ENCODE data around the gene NACAD.

The NACAD gene

GRCh38 chr7:45072131-45073030 lies 16.4 kb downstream of the NACAD start:
- DNase-seq (ENCODE audit: low spot score in 2 of 2) (no peak), ATAC-seq (replicated peaks; ENCODE audit: extremely low read depth, poor library complexity, severe bottlenecking) (no peak)
- H3K9me3 Mint-ChIP-seq, result no peaks in the 10 kb centered on the region
- H3K27ac Mint-ChIP-seq (ENCODE audit: low read depth), result peak overlapping the region; percentile 80
- H3K36me3 Mint-ChIP-seq (ENCODE audit: insufficient read depth), result peaks cover 46% of the 10 kb centered on the region
- no peak overlapping the region for H3K4me3 Mint-ChIP-seq
- no peaks in the 10 kb centered on the region for H3K27me3 Mint-ChIP-seq
- peaks cover 39% of the 10 kb centered on the region for H3K4me1 Mint-ChIP-seq

GRCh38 chr7:45071528-45071927 lies 17.2 kb downstream of the NACAD start:
- Mint-ChIP-seq H3K4me1 (peaks cover 41% of the 10 kb centered on the region), H3K36me3 (ENCODE audit: insufficient read depth) (peaks cover 49% of the 10 kb centered on the region), H3K9me3 (no peaks in the 10 kb centered on the region), H3K4me3 (no peak overlapping the region), H3K27me3 (no peaks in the 10 kb centered on the region), H3K27ac (ENCODE audit: low read depth) (no peak overlapping the region)
- DNase-seq (ENCODE audit: low spot score in 2 of 2) (no peak), ATAC-seq (replicated peaks; ENCODE audit: extremely low read depth, poor library complexity, severe bottlenecking) (no peak)

DNA sequence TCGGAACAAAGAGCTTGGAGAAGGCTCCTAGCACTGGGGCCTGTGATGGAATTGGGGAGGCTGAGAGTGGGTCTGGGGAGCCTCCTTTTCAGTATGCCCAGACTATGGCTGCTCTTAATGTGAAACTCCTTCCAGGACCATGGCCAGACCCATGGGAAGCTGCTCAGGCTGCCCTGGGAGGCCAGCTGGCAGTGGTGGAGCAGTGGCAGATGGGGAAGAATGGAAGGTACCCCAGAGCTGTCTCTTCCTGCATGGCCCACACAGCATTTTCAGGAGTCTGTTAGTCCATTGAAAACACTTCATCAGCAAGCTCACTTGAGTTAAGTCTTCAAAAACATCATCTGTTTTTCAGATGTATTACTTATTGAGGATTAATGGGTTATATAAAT lies 18.5 kb downstream of the NACAD start:
- DNase-seq (ENCODE audit: low spot score in 2 of 2) (no peak), ATAC-seq (replicated peaks; ENCODE audit: extremely low read depth, poor library complexity, severe bottlenecking) (no peak)
- H3K4me1 Mint-ChIP-seq, result peaks cover 47% of the 10 kb centered on the region
- peaks cover 58% of the 10 kb centered on the region for H3K36me3 Mint-ChIP-seq (ENCODE audit: insufficient read depth)
- H3K27me3 Mint-ChIP-seq, result no peaks in the 10 kb centered on the region
- H3K9me3 Mint-ChIP-seq, result no peaks in the 10 kb centered on the region
- H3K27ac Mint-ChIP-seq (ENCODE audit: low read depth), result no peak overlapping the region
- no peak overlapping the region for H3K4me3 Mint-ChIP-seq

DNA sequence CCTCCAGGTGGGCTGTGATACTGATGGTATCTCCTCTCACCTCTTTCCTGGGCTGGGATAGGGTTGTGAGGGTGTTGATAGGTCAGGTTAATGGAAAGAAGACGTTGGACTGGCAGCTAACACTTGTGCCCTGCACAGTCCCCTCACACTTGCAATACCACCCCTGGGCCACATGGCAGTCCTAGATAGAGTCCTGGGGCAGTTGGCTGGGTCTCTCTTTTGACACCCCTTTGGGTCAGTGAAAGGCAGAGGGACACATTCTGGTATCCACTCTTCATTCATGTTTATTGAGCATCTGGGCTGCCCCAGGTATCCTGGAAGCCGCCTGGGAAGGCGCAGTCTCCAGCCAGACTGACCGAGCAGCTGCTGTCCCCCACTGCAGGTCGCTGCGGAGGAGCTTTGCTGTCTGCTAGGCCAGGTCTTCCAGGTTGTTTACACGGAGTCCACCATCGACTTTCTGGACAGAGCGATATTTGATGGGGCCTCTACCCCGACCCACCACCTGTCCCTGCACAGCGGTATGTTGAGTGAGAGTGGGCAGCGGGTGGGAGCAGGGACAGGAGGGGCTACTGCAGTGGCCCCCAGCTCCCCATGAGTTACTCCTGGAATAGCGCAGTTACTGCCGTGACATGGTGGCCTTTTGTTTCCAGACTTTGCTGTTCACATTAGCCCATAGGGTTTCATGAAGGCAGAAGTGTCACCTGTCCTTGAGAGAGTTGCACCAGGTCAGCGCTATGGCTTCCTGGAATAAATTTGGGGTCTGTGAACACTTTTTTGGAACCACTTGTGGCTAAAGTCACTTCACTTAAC lies 19.1 kb downstream of the NACAD start:
- H3K36me3 Mint-ChIP-seq (ENCODE audit: insufficient read depth), result peaks cover 57% of the 10 kb centered on the region
- H3K27me3 Mint-ChIP-seq, result no peaks in the 10 kb centered on the region
- no peak overlapping the region for H3K4me3 Mint-ChIP-seq
- H3K4me1 Mint-ChIP-seq, result peaks cover 44% of the 10 kb centered on the region
- peak overlapping the region; percentile 10 for H3K27ac Mint-ChIP-seq (ENCODE audit: low read depth)
- no peaks in the 10 kb centered on the region for H3K9me3 Mint-ChIP-seq
- ATAC-seq (replicated peaks; ENCODE audit: extremely low read depth, poor library complexity, severe bottlenecking) (no peak), DNase-seq (ENCODE audit: low spot score in 2 of 2) (no peak)

- DNase-seq (ENCODE audit: low spot score in 2 of 2), result no peak
These were observed 20.3 kb downstream of the NACAD start for GRCh38 chr7:45068236-45069023.

DNA sequence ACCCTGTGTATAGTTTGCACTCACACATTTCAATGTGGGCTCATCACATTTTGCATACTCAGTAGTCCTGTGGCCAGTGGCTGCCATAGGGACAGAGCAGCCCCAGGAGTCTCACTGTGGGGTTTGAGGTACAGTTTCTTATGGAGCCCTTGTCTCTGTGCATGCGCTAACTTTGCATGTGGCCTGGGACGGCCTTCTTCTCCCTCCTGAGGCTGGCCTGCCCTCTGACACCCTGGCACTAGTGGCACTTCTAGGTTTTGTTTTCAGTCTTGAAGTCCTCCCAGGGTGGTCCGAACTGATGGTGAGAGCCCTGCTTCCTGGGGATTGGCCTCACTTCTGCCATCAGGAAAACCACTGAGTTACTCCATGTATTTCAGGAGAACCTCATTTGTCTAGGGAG lies 21.2 kb downstream of the NACAD start:
- Mint-ChIP-seq H3K4me1 (peaks cover 43% of the 10 kb centered on the region), H3K4me3 (no peak overlapping the region), H3K36me3 (ENCODE audit: insufficient read depth) (peaks cover 66% of the 10 kb centered on the region), H3K27me3 (no peaks in the 10 kb centered on the region), H3K9me3 (no peaks in the 10 kb centered on the region), H3K27ac (ENCODE audit: low read depth) (peak overlapping the region; percentile 76)
- ATAC-seq (replicated peaks; ENCODE audit: extremely low read depth, poor library complexity, severe bottlenecking) (no peak), DNase-seq (ENCODE audit: low spot score in 2 of 2) (no peak)

More at GRCh38 chr7:45068236-45069023, 20.3 kb downstream of the NACAD start:
- Mint-ChIP-seq H3K27ac (ENCODE audit: low read depth) (peak overlapping the region; percentile 10), H3K9me3 (no peaks in the 10 kb centered on the region), H3K27me3 (no peaks in the 10 kb centered on the region), H3K36me3 (ENCODE audit: insufficient read depth) (peaks cover 65% of the 10 kb centered on the region), H3K4me1 (peaks cover 50% of the 10 kb centered on the region), H3K4me3 (no peak overlapping the region)
- ATAC-seq (replicated peaks; ENCODE audit: extremely low read depth, poor library complexity, severe bottlenecking), result no peak

- Mint-ChIP-seq H3K36me3 (ENCODE audit: insufficient read depth) (peaks cover 68% of the 10 kb centered on the region), H3K9me3 (no peaks in the 10 kb centered on the region), H3K4me1 (peaks cover 44% of the 10 kb centered on the region), H3K27me3 (no peaks in the 10 kb centered on the region), H3K4me3 (no peak overlapping the region), H3K27ac (ENCODE audit: low read depth) (no peak overlapping the region)
- DNase-seq (ENCODE audit: low spot score in 2 of 2) (no peak), ATAC-seq (replicated peaks; ENCODE audit: extremely low read depth, poor library complexity, severe bottlenecking) (no peak)
These were observed 22.4 kb downstream of the NACAD start for GRCh38 chr7:45066409-45066808.

GRCh38 chr7:45065031-45065995 lies 23.5 kb downstream of the NACAD start:
- H3K4me1 Mint-ChIP-seq, result peaks cover 55% of the 10 kb centered on the region
- no peak for ATAC-seq (replicated peaks; ENCODE audit: extremely low read depth, poor library complexity, severe bottlenecking)
- DNase-seq (ENCODE audit: low spot score in 2 of 2), result no peak
- no peaks in the 10 kb centered on the region for H3K9me3 Mint-ChIP-seq
- no peak overlapping the region for H3K4me3 Mint-ChIP-seq
- H3K27me3 Mint-ChIP-seq, result no peaks in the 10 kb centered on the region
- H3K27ac Mint-ChIP-seq (ENCODE audit: low read depth), result no peak overlapping the region
- peaks cover 65% of the 10 kb centered on the region for H3K36me3 Mint-ChIP-seq (ENCODE audit: insufficient read depth)

- ATAC-seq (replicated peaks; ENCODE audit: extremely low read depth, poor library complexity, severe bottlenecking), result no peak
- peaks cover 61% of the 10 kb centered on the region for H3K4me1 Mint-ChIP-seq
These were observed 24.6 kb downstream of the NACAD start for GRCh38 chr7:45064047-45064725.

DNA sequence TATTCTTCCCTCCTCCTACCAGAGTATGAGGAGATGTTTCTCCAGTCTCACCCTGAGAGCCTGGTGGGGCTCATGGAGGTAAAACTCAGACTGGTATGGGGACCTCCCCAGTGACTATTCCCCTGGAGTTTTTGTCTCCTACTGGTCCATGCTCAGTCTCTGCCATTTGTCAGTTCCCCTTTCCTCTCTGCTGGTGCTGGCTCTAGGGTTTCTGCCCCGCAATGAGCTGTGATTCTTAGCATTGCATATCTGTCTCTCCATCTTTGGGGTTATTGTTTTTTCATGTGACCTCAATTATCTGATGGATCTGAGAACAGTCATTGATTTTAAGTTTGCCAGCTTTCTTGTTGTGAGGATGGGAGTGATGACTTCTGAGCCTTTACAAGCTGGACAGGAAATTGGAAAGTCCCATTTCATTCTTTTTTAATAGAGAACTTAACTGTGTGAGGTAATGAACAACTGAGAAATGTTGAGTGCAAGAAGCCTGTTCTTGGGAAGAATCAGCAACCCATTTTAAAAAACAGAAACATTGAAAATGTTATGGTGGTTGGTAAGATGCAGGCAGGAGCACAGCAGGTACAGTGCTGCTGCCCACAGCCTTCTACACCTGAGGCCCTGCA lies 26.9 kb downstream of the NACAD start:
- ATAC-seq (replicated peaks; ENCODE audit: extremely low read depth, poor library complexity, severe bottlenecking) (no peak), DNase-seq (ENCODE audit: low spot score in 2 of 2) (no peak)
- no peaks in the 10 kb centered on the region for H3K27me3 Mint-ChIP-seq
- H3K9me3 Mint-ChIP-seq, result no peaks in the 10 kb centered on the region
- peaks cover 59% of the 10 kb centered on the region for H3K36me3 Mint-ChIP-seq (ENCODE audit: insufficient read depth)
- H3K27ac Mint-ChIP-seq (ENCODE audit: low read depth), result peak overlapping the region; percentile 72
- peaks cover 62% of the 10 kb centered on the region for H3K4me1 Mint-ChIP-seq
- no peak overlapping the region for H3K4me3 Mint-ChIP-seq

More at GRCh38 chr7:45064047-45064725, 24.6 kb downstream of the NACAD start:
- no peak for DNase-seq (ENCODE audit: low spot score in 2 of 2)
- Mint-ChIP-seq H3K27ac (ENCODE audit: low read depth) (peak overlapping the region; percentile 81), H3K9me3 (no peaks in the 10 kb centered on the region), H3K4me3 (no peak overlapping the region), H3K27me3 (no peaks in the 10 kb centered on the region), H3K36me3 (ENCODE audit: insufficient read depth) (peaks cover 65% of the 10 kb centered on the region)

GRCh38 chr7:45061352-45061751 lies 27.4 kb downstream of the NACAD start:
- H3K27ac Mint-ChIP-seq (ENCODE audit: low read depth), result peak overlapping the region; percentile 72
- H3K4me1 Mint-ChIP-seq, result peaks cover 64% of the 10 kb centered on the region
- H3K4me3 Mint-ChIP-seq, result no peak overlapping the region
- H3K27me3 Mint-ChIP-seq, result no peaks in the 10 kb centered on the region
- H3K36me3 Mint-ChIP-seq (ENCODE audit: insufficient read depth), result peaks cover 54% of the 10 kb centered on the region
- no peaks in the 10 kb centered on the region for H3K9me3 Mint-ChIP-seq
- no peak for DNase-seq (ENCODE audit: low spot score in 2 of 2)
- ATAC-seq (replicated peaks; ENCODE audit: extremely low read depth, poor library complexity, severe bottlenecking), result no peak

Measured in central memory CD8-positive, alpha-beta T cell (primary cell).